IPS-11a (cell line): ENCODE measurements around the gene POLR1G.
"Not testable (repeated sequence)": the region's sequence is repeated elsewhere in the genome, so short reads cannot be mapped to it uniquely, and the experiment has no call there.

Experiments
- H3K4me3 ChIP-seq: one replicate; pipeline ENCODE4 v1.5.1; 2013; ENCODE audit warnings: low read depth, low read length, control low read depth

Gene POLR1G

GRCh38 chr19:45395821-45396617, 10.4 kb upstream of the POLR1G start:
- peak overlapping the region; percentile 8 for H3K4me3 ChIP-seq

GRCh38 chr19:45400192-45400591, 6.3 kb upstream of the POLR1G start:
- H3K4me3 ChIP-seq = no peak overlapping the region

- H3K4me3 ChIP-seq = no peak overlapping the region
Measured at GRCh38 chr19:45401815-45402214, 4.6 kb upstream of the POLR1G start.

GRCh38 chr19:45402298-45403061, 4.0 kb upstream of the POLR1G start:
- H3K4me3 ChIP-seq = peak overlapping the region; percentile 6

GRCh38 chr19:45403272-45403671, 3.2 kb upstream of the POLR1G start:
- no peak overlapping the region for H3K4me3 ChIP-seq

- H3K4me3 ChIP-seq = peak overlapping the region; percentile 96
Measured at GRCh38 chr19:45403781-45404556, 2.5 kb upstream of the POLR1G start.

GRCh38 chr19:45404557-45405434, 1.6 kb upstream of the POLR1G start, which contains the start of gene PPP1R13L:
Gene PPP1R13L (minus strand): TSS chr19:45405069. CDS start chr19:45398318, 6,751 bp downstream.
- peak within 1 kb of the TSS; percentile 96 for H3K4me3 ChIP-seq

- H3K4me3 ChIP-seq = peak overlapping the region; percentile 96
Measured at GRCh38 chr19:45405435-45406225, 814 bp upstream of the POLR1G start.

- peak overlapping the region; percentile 96 for H3K4me3 ChIP-seq
Measured at GRCh38 chr19:45407091-45407375, 589 bp downstream of the POLR1G start.

GRCh38 chr19:45407585-45407984, 1.1 kb downstream of the POLR1G start:
- peak overlapping the region; percentile 96 for H3K4me3 ChIP-seq

- H3K4me3 ChIP-seq = no peak overlapping the region
Measured at GRCh38 chr19:45408121-45408520, 1.7 kb downstream of the POLR1G start.

GRCh38 chr19:45408830-45409556, 2.5 kb downstream of the POLR1G start:
- no peak overlapping the region for H3K4me3 ChIP-seq

GRCh38 chr19:45409557-45409920, 3.1 kb downstream of the POLR1G start:
- H3K4me3 ChIP-seq = no peak overlapping the region

- H3K4me3 ChIP-seq = not testable (repeated sequence)
Measured at GRCh38 chr19:45410330-45410729, 3.9 kb downstream of the POLR1G start.

GRCh38 chr19:45413497-45413896, 7.1 kb downstream of the POLR1G start:
- H3K4me3 ChIP-seq = no peak overlapping the region

GRCh38 chr19:45414468-45414867, 8.0 kb downstream of the POLR1G start:
- no peak overlapping the region for H3K4me3 ChIP-seq

- H3K4me3 ChIP-seq = no peak overlapping the region
Measured at GRCh38 chr19:45417151-45417550, 10.7 kb downstream of the POLR1G start.

- no peak overlapping the region for H3K4me3 ChIP-seq
Measured at GRCh38 chr19:45418802-45419201, 12.4 kb downstream of the POLR1G start.

GRCh38 chr19:45419396-45419795, 13.0 kb downstream of the POLR1G start:
- no peak overlapping the region for H3K4me3 ChIP-seq
